ENCODE measurements around the gene JAG1.

- TF ChIP-seq CTCF (IDR thresholded peaks at IDR 0.05; ENCODE audit: insufficient read depth, low read length, poor library complexity, severe bottlenecking) (no peak), EZH2phosphoT487 (conservative IDR thresholded peaks at IDR 0.05; ENCODE audit: low read length) (no peak)
Observed at GRCh38 chr20:10611357-10611756, 62.4 kb downstream of the JAG1 start.

Measured in SU-DHL-6 (cell line).